Measurements from ENCODE around the gene PCDHGB4. TPM values are rescaled to one million over a fixed set of nuclear protein-coding genes. Genes with fewer than 3 reads are reported as not detected.

Gene PCDHGB4
- total and polyA plus RNA-seq, 10 of the 15 experiments (the other 5 are each of a cell fraction or from before 2014, with no cell fraction given): 0.02 to 0.20 (median 0.04) TPM; not detected in 4

DNA sequence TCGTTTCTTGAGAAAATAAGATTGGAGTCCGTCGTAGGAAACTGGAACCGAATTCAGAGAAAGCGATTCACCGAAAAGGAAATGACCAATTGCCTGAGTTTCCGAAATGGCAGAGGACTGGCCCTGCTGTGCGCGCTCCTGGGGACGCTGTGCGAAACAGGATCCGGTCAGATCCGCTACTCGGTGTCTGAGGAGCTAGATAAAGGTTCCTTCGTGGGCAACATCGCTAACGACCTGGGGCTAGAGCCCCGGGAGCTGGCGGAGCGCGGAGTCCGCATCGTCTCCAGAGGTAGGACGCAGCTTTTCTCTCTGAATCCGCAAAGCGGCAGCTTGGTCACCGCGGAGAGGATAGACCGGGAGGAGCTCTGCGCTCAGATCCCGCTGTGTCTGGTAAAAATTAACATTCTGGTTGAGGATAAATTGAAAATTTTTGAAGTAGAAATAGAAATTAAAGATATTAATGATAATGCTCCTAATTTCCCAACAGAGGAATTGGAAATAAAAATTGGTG is 43.5 kb upstream of the PCDHGB4 start:
- BruUV-seq (replicated peaks): no TSS peak
- no peak for FAIRE-seq
- no peak overlapping the region for H2AFZ ChIP-seq (ENCODE audit: control insufficient read depth, low read depth, low read length)

DNA sequence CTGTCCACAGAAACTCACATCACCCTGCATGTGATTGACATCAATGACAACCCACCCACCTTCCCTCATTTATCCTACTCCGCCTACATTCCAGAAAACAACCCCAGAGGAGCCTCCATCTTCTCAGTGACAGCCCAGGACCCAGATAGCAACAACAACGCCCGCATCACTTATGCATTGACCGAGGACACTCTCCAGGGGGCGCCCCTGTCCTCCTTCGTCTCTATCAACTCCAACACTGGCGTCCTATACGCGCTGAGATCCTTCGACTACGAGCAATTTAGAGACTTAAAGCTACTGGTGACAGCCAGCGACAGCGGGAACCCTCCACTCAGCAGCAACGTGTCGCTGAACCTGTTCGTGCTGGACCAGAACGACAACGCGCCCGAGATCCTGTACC is 42.2 kb upstream of the PCDHGB4 start:
- Histone ChIP-seq H3K9ac (ENCODE audit: control insufficient read depth, insufficient read depth, low read length) (no peak overlapping the region), H3K27ac (ENCODE audit: control insufficient read depth, insufficient read depth) (no peak overlapping the region), H2AFZ (ENCODE audit: control insufficient read depth, low read depth, low read length) (no peak overlapping the region), H3K79me2 (ENCODE audit: control insufficient read depth, insufficient read depth, low read length) (no peaks in the 10 kb centered on the region), H3K4me2 (ENCODE audit: control insufficient read depth, insufficient read depth) (no peak overlapping the region), H3K4me3 (no peak overlapping the region), H3K9me3 (replicated peaks; ENCODE audit: control insufficient read depth, insufficient read depth, low read length) (peaks cover 2% of the 10 kb centered on the region; the same call in 2 of the 3 replicates), H3K27me3 (replicated peaks in 1 of 2; ENCODE audit: control insufficient read depth in 2 of 2, insufficient read depth in 2 of 2, low read length in 1 of 2) (no peaks in the 10 kb centered on the region), H4K20me1 (ENCODE audit: control insufficient read depth, insufficient read depth) (no peaks in the 10 kb centered on the region), H3K4me1 (ENCODE audit: control insufficient read depth, insufficient read depth, low read length) (no peaks in the 10 kb centered on the region), H3K36me3 (ENCODE audit: control insufficient read depth in 2 of 2, insufficient read depth in 2 of 2, low read length in 1 of 2) (no peaks in the 10 kb centered on the region)
- ChIA-PET POLR2A (no interaction called here), RAD21 (ENCODE audit: unreplicated experiment) (no interaction called here), SMC1A (ENCODE audit: uncharacterized antibody, unreplicated experiment) (no interaction called here), CTCF (no interaction called here)
- FAIRE-seq: no peak
- 73% methylated on average over 20 of the region's 20 CpGs for WGBS (ENCODE audit: insufficient coverage, insufficient replicate concordance, low lambda C conversion rate, missing lambda C conversion rate)
- DNase-seq (ENCODE audit: low read depth, low spot score): no peak
- in situ Hi-C loops (cut with MboI): no loop called here
- intact Hi-C loops (cut with micrococcal nuclease; ENCODE audit: unreplicated experiment): no loop called here
- ATAC-seq: no peak
- no TSS peak for BruUV-seq (replicated peaks)
- TF ChIP-seq JUNB (IDR thresholded peaks at IDR 0.05) (no peak), NFYA (IDR thresholded peaks at IDR 0.05; ENCODE audit: borderline replicate concordance, low read depth, low read length) (no peak), GABPA (IDR thresholded peaks at IDR 0.05; ENCODE audit: low read depth) (no peak), NRF1 (conservative IDR thresholded peaks at IDR 0.05; ENCODE audit: low read depth, low read length) (no peak), SIN3A (IDR thresholded peaks at IDR 0.05; ENCODE audit: low read depth, low read length) (no peak), HDAC6 (IDR thresholded peaks at IDR 0.05; ENCODE audit: unreplicated experiment) (no peak), ESRRA (IDR thresholded peaks at IDR 0.05; ENCODE audit: low read length) (no peak)
- TF ChIP-seq, protein P1, sequence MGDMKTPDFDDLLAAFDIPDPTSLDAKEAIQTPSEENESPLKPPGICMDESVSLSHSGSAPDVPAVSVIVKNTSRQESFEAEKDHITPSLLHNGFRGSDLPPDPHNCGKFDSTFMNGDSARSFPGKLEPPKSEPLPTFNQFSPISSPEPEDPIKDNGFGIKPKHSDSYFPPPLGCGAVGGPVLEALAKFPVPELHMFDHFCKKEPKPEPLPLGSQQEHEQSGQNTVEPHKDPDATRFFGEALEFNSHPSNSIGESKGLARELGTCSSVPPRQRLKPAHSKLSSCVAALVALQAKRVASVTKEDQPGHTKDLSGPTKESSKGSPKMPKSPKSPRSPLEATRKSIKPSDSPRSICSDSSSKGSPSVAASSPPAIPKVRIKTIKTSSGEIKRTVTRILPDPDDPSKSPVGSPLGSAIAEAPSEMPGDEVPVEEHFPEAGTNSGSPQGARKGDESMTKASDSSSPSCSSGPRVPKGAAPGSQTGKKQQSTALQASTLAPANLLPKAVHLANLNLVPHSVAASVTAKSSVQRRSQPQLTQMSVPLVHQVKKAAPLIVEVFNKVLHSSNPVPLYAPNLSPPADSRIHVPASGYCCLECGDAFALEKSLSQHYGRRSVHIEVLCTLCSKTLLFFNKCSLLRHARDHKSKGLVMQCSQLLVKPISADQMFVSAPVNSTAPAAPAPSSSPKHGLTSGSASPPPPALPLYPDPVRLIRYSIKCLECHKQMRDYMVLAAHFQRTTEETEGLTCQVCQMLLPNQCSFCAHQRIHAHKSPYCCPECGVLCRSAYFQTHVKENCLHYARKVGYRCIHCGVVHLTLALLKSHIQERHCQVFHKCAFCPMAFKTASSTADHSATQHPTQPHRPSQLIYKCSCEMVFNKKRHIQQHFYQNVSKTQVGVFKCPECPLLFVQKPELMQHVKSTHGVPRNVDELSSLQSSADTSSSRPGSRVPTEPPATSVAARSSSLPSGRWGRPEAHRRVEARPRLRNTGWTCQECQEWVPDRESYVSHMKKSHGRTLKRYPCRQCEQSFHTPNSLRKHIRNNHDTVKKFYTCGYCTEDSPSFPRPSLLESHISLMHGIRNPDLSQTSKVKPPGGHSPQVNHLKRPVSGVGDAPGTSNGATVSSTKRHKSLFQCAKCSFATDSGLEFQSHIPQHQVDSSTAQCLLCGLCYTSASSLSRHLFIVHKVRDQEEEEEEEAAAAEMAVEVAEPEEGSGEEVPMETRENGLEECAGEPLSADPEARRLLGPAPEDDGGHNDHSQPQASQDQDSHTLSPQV (IDR thresholded peaks at IDR 0.05): no peak

More for the DNA sequence above, 43.5 kb upstream of the PCDHGB4 start:
- no peak overlapping the region for H3K4me2 ChIP-seq (ENCODE audit: control insufficient read depth, insufficient read depth)
- H3K27ac ChIP-seq (ENCODE audit: control insufficient read depth, insufficient read depth): no peak overlapping the region
- in situ Hi-C loops (cut with MboI) (no loop called here), intact Hi-C loops (cut with micrococcal nuclease; ENCODE audit: unreplicated experiment) (no loop called here)
- no peaks in the 10 kb centered on the region for H3K36me3 ChIP-seq (ENCODE audit: control insufficient read depth in 2 of 2, insufficient read depth in 2 of 2, low read length in 1 of 2)
- H3K9me3 ChIP-seq (replicated peaks; ENCODE audit: control insufficient read depth, insufficient read depth, low read length): peaks cover 2% of the 10 kb centered on the region; the same call in 2 of the 3 replicates
- ATAC-seq (no peak), DNase-seq (ENCODE audit: low read depth, low spot score) (no peak)
- ChIA-PET POLR2A (interaction anchor here (0.6 kb wide), 1 partner anchor 443 kb away, joined by 4 read pairs; no protein-coding TSS in a partner anchor), SMC1A (ENCODE audit: uncharacterized antibody, unreplicated experiment) (interaction anchor here (1.1 kb wide), 1 partner anchor 16 kb away, joined by 3 read pairs; no protein-coding TSS in a partner anchor), RAD21 (ENCODE audit: unreplicated experiment) (interaction anchor here (1.1 kb wide), 1 partner anchor 220 kb away, joined by 3 read pairs; no protein-coding TSS in a partner anchor), CTCF (interaction anchor here (1.1 kb wide), 1 partner anchor 220 kb away, joined by 5 read pairs; no protein-coding TSS in a partner anchor)
- H3K4me3 ChIP-seq: 0 out of 2 replicates have a peak overlapping the region, but pooled peaks have one; percentile 11
- no peaks in the 10 kb centered on the region for H3K79me2 ChIP-seq (ENCODE audit: control insufficient read depth, insufficient read depth, low read length)
- H3K9ac ChIP-seq (ENCODE audit: control insufficient read depth, insufficient read depth, low read length): no peak overlapping the region
- TF ChIP-seq ZBED1 (IDR thresholded peaks at IDR 0.05; ENCODE audit: borderline replicate concordance): no peak
- TF ChIP-seq, protein P2, sequence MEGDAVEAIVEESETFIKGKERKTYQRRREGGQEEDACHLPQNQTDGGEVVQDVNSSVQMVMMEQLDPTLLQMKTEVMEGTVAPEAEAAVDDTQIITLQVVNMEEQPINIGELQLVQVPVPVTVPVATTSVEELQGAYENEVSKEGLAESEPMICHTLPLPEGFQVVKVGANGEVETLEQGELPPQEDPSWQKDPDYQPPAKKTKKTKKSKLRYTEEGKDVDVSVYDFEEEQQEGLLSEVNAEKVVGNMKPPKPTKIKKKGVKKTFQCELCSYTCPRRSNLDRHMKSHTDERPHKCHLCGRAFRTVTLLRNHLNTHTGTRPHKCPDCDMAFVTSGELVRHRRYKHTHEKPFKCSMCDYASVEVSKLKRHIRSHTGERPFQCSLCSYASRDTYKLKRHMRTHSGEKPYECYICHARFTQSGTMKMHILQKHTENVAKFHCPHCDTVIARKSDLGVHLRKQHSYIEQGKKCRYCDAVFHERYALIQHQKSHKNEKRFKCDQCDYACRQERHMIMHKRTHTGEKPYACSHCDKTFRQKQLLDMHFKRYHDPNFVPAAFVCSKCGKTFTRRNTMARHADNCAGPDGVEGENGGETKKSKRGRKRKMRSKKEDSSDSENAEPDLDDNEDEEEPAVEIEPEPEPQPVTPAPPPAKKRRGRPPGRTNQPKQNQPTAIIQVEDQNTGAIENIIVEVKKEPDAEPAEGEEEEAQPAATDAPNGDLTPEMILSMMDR (IDR thresholded peaks at IDR 0.05 in 2 of 3, conservative IDR thresholded peaks at IDR 0.05 in 1 of 3; ENCODE audit: control insufficient read depth in 2 of 3, extremely low read depth in 1 of 3, insufficient read depth in 1 of 3, low read depth in 3 of 3, low read length in 3 of 3): peak in 1 of 3 experiments; percentile 2; a peak in 1 of 6 replicates
- no peaks in the 10 kb centered on the region for H3K4me1 ChIP-seq (ENCODE audit: control insufficient read depth, insufficient read depth, low read length)
- no peaks in the 10 kb centered on the region for H4K20me1 ChIP-seq (ENCODE audit: control insufficient read depth, insufficient read depth)
- 85% methylated on average over 31 of the region's 31 CpGs for WGBS (ENCODE audit: insufficient coverage, insufficient replicate concordance, low lambda C conversion rate, missing lambda C conversion rate)
- H3K27me3 ChIP-seq (replicated peaks in 1 of 2; ENCODE audit: control insufficient read depth in 2 of 2, insufficient read depth in 2 of 2, low read length in 1 of 2): no peaks in the 10 kb centered on the region

All from GM12878 (cell line).